ENCODE data around the gene CECR2. TPM values are rescaled to one million over a fixed set of nuclear protein-coding genes. Genes with fewer than 3 reads are reported as not detected.

CECR2 gene
- total and polyA plus RNA-seq, 2 experiments from 2014 or later, result 0.10 TPM; not detected in 1

DNA sequence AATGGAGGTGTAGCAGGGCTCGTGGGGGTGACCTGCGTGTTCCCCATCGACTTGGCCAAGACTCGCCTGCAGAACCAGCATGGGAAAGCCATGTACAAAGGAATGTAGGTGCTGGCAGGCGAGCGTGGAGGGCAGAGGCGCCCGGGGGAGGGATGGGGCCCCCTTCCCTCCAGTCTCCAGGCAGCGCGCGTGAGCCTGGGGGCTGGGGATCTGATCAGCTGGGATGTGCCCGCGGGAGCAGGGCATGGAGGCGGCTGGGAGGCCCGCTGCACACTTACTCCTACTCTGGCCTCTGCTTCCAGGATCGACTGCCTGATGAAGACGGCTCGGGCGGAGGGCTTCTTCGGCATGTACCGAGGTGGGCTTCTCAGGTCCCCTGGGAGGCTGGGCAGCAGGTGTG is 211.8 kb downstream of the CECR2 start:
- H3K27ac ChIP-seq, result no peak overlapping the region
- H3K79me2 ChIP-seq (ENCODE audit: insufficient read depth), result no peaks in the 10 kb centered on the region
- no peak overlapping the region for H3K4me2 ChIP-seq (ENCODE audit: unreplicated experiment)
- H3K9me2 ChIP-seq (ENCODE audit: insufficient read depth), result no peaks in the 10 kb centered on the region
- peaks cover 7% of the 10 kb centered on the region; the same call in 1 of the 2 replicates for H3K4me1 ChIP-seq (ENCODE audit: insufficient read depth)
- no peak overlapping the region for H2AFZ ChIP-seq
- in situ Hi-C loops (cut with MboI), result no loop called here
- no peaks in the 10 kb centered on the region for H3K27me3 ChIP-seq (replicated peaks; ENCODE audit: insufficient read depth)
- H4K20me1 ChIP-seq (ENCODE audit: insufficient read depth), result no peaks in the 10 kb centered on the region
- no peak overlapping the region for H3K4me3 ChIP-seq
- TF ChIP-seq EZH2 (IDR thresholded peaks at IDR 0.05; ENCODE audit: insufficient read depth, poor library complexity, severe bottlenecking), result no peak
- no peak overlapping the region for H3K9ac ChIP-seq
- no peak for DNase-seq
- no peaks in the 10 kb centered on the region for H3K36me3 ChIP-seq (ENCODE audit: low read depth)
- WGBS, 2 experiments (ENCODE audit: low coverage in 1 of 2, low lambda C conversion rate in 2 of 2, missing lambda C conversion rate in 2 of 2), result 84 to 88% methylated on average over 17 to 21 of the region's 21 CpGs
- no peaks in the 10 kb centered on the region for H3K9me3 ChIP-seq (ENCODE audit: low read depth)
- 0 out of 2 replicates have a peak, but pooled peaks cover under 1% of the 10 kb centered on the region for H3F3A ChIP-seq (ENCODE audit: insufficient read depth)

GRCh38 chr22:17581631-17582030 is 212.4 kb downstream of the CECR2 start:
- Histone ChIP-seq H3K4me1 (ENCODE audit: insufficient read depth) (0 out of 2 replicates have a peak, but pooled peaks cover 5% of the 10 kb centered on the region), H3K79me2 (ENCODE audit: insufficient read depth) (no peaks in the 10 kb centered on the region), H2AFZ (no peak overlapping the region), H3K36me3 (ENCODE audit: low read depth) (no peaks in the 10 kb centered on the region), H3K27me3 (replicated peaks; ENCODE audit: insufficient read depth) (no peaks in the 10 kb centered on the region), H4K20me1 (ENCODE audit: insufficient read depth) (no peaks in the 10 kb centered on the region), H3K9me2 (ENCODE audit: insufficient read depth) (no peaks in the 10 kb centered on the region), H3K9ac (no peak overlapping the region), H3K4me3 (no peak overlapping the region), H3K27ac (no peak overlapping the region), H3F3A (ENCODE audit: insufficient read depth) (no peaks in the 10 kb centered on the region), H3K4me2 (ENCODE audit: unreplicated experiment) (no peak overlapping the region), H3K9me3 (ENCODE audit: low read depth) (no peaks in the 10 kb centered on the region)
- TF ChIP-seq EZH2phosphoT487 (IDR thresholded peaks at IDR 0.05; ENCODE audit: insufficient read depth, low read depth), result no peak
- TF ChIP-seq EZH2 (IDR thresholded peaks at IDR 0.05; ENCODE audit: insufficient read depth, poor library complexity, severe bottlenecking), result no peak
- WGBS, 2 experiments (ENCODE audit: low coverage in 1 of 2, low lambda C conversion rate in 2 of 2, missing lambda C conversion rate in 2 of 2), result 95 to 96% methylated on average over 17 of the region's 17 CpGs
- in situ Hi-C loops (cut with MboI), result no loop called here
- no peak for DNase-seq

- no peaks in the 10 kb centered on the region for H3F3A ChIP-seq (ENCODE audit: insufficient read depth)
- H3K9me3 ChIP-seq (ENCODE audit: low read depth), result no peaks in the 10 kb centered on the region
- H3K36me3 ChIP-seq (ENCODE audit: low read depth), result no peaks in the 10 kb centered on the region
- H3K4me2 ChIP-seq (ENCODE audit: unreplicated experiment), result no peak overlapping the region
- H3K27ac ChIP-seq, result no peak overlapping the region
- no peaks in the 10 kb centered on the region for H3K9me2 ChIP-seq (ENCODE audit: insufficient read depth)
- 83 to 84% methylated on average over 10 of the region's 10 CpGs for WGBS, 2 experiments (ENCODE audit: low coverage in 1 of 2, low lambda C conversion rate in 2 of 2, missing lambda C conversion rate in 2 of 2)
- no peaks in the 10 kb centered on the region for H3K4me1 ChIP-seq (ENCODE audit: insufficient read depth)
- no peak overlapping the region for H3K9ac ChIP-seq
- H4K20me1 ChIP-seq (ENCODE audit: insufficient read depth), result no peaks in the 10 kb centered on the region
- no peak for DNase-seq
- in situ Hi-C loops (cut with MboI), result no loop called here
- H3K27me3 ChIP-seq (replicated peaks; ENCODE audit: insufficient read depth), result no peaks in the 10 kb centered on the region
- TF ChIP-seq EZH2 (IDR thresholded peaks at IDR 0.05; ENCODE audit: insufficient read depth, poor library complexity, severe bottlenecking), result no peak
- TF ChIP-seq EZH2phosphoT487 (IDR thresholded peaks at IDR 0.05; ENCODE audit: insufficient read depth, low read depth), result no peak
- no peak overlapping the region for H2AFZ ChIP-seq
- no peak overlapping the region for H3K4me3 ChIP-seq
- no peaks in the 10 kb centered on the region for H3K79me2 ChIP-seq (ENCODE audit: insufficient read depth)
Measured at GRCh38 chr22:17583151-17583550, 213.9 kb downstream of the CECR2 start.

DNA sequence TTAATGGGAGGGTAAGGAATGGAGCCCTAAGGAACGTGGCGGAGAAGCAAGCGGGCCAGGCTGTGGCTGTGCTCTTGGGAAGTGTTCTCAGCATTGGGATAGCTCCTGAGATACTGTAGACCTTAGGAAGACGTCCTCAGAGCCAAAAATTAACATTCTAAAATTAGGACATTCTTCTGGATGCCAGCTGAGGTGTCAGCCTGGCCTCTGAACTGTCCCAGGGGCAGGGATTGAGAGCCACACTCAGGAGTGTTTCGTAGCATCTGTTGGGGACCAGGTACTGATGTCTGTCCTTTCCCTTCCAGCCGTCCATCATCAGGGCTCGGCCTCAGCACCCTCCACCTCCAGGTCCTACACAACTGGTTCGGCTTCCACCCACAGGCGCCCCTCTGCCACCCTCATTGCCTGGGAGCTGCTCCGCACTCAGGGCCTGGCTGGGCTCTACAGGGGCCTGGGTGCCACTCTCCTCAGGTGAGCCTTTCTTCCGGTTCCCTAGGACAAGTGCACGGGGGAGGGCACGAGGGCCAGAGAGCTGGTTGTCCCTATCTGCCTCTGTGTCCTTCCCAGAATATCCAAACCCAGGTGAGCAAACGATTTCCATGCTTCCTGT is 217.7 kb downstream of the CECR2 start:
- in situ Hi-C loops (cut with MboI), result no loop called here
- Histone ChIP-seq H3K9me3 (ENCODE audit: low read depth) (no peaks in the 10 kb centered on the region), H3K9me2 (ENCODE audit: insufficient read depth) (no peaks in the 10 kb centered on the region), H3K79me2 (ENCODE audit: insufficient read depth) (no peaks in the 10 kb centered on the region), H3K4me3 (no peak overlapping the region), H3K4me1 (ENCODE audit: insufficient read depth) (no peaks in the 10 kb centered on the region), H2AFZ (no peak overlapping the region), H3K27ac (no peak overlapping the region), H3K27me3 (replicated peaks; ENCODE audit: insufficient read depth) (no peaks in the 10 kb centered on the region), H3K9ac (no peak overlapping the region), H3F3A (ENCODE audit: insufficient read depth) (no peaks in the 10 kb centered on the region), H3K36me3 (ENCODE audit: low read depth) (peaks cover 10% of the 10 kb centered on the region; the same call in 1 of the 2 replicates), H3K4me2 (ENCODE audit: unreplicated experiment) (no peak overlapping the region), H4K20me1 (ENCODE audit: insufficient read depth) (no peaks in the 10 kb centered on the region)
- TF ChIP-seq EZH2 (IDR thresholded peaks at IDR 0.05; ENCODE audit: insufficient read depth, poor library complexity, severe bottlenecking) (no peak), EZH2phosphoT487 (IDR thresholded peaks at IDR 0.05; ENCODE audit: insufficient read depth, low read depth) (no peak)
- 90% methylated on average over 14 of the region's 14 CpGs for WGBS, 2 experiments (ENCODE audit: low coverage in 1 of 2, low lambda C conversion rate in 2 of 2, missing lambda C conversion rate in 2 of 2)
- no peak for DNase-seq

Data from GM23248 (cell line).